ENCODE data around the gene HTT. TPM values are rescaled to one million over a fixed set of nuclear protein-coding genes. Genes with fewer than 3 reads are reported as not detected.
A peak's percentile ranks its signal among the peaks of the same experiment; 100 is the strongest.

HTT gene
- total RNA-seq, 1 donor from 2014 or later, result 38.5 TPM

GRCh38 chr4:3208826-3209225, 134.3 kb downstream of the HTT start:
- TF ChIP-seq CTCF (IDR thresholded peaks at IDR 0.05), result no peak
- Mint-ChIP-seq H3K36me3 (ENCODE audit: low read depth) (peaks cover 31% of the 10 kb centered on the region), H3K9me3 (ENCODE audit: low read depth) (no peaks in the 10 kb centered on the region), H3K27me3 (ENCODE audit: low read depth) (no peaks in the 10 kb centered on the region), H3K4me3 (ENCODE audit: unreplicated experiment) (no peak overlapping the region), H3K27ac (ENCODE audit: unreplicated experiment) (no peak overlapping the region), H3K4me1 (ENCODE audit: low read depth) (peaks cover 3% of the 10 kb centered on the region)
- DNase-seq (ENCODE audit: low spot score), result peak; percentile 56

GRCh38 chr4:3209551-3210325, 135.3 kb downstream of the HTT start:
- no peaks in the 10 kb centered on the region for H3K27me3 Mint-ChIP-seq (ENCODE audit: low read depth)
- TF ChIP-seq CTCF (IDR thresholded peaks at IDR 0.05), result no peak
- DNase-seq (ENCODE audit: low spot score), result peak; percentile 59
- H3K27ac Mint-ChIP-seq (ENCODE audit: unreplicated experiment), result no peak overlapping the region
- no peak overlapping the region for H3K4me3 Mint-ChIP-seq (ENCODE audit: unreplicated experiment)
- no peaks in the 10 kb centered on the region for H3K9me3 Mint-ChIP-seq (ENCODE audit: low read depth)
- H3K36me3 Mint-ChIP-seq (ENCODE audit: low read depth), result peaks cover 37% of the 10 kb centered on the region
- H3K4me1 Mint-ChIP-seq (ENCODE audit: low read depth), result no peaks in the 10 kb centered on the region

GRCh38 chr4:3210467-3210866, 136.0 kb downstream of the HTT start:
- TF ChIP-seq CTCF (IDR thresholded peaks at IDR 0.05), result no peak
- Mint-ChIP-seq H3K4me3 (ENCODE audit: unreplicated experiment) (no peak overlapping the region), H3K36me3 (ENCODE audit: low read depth) (peaks cover 40% of the 10 kb centered on the region), H3K27me3 (ENCODE audit: low read depth) (no peaks in the 10 kb centered on the region), H3K9me3 (ENCODE audit: low read depth) (no peaks in the 10 kb centered on the region), H3K27ac (ENCODE audit: unreplicated experiment) (no peak overlapping the region), H3K4me1 (ENCODE audit: low read depth) (no peaks in the 10 kb centered on the region)
- peak; percentile 65 for DNase-seq (ENCODE audit: low spot score)

GRCh38 chr4:3211866-3212265, 137.4 kb downstream of the HTT start:
- Mint-ChIP-seq H3K27ac (ENCODE audit: unreplicated experiment) (no peak overlapping the region), H3K27me3 (ENCODE audit: low read depth) (no peaks in the 10 kb centered on the region), H3K36me3 (ENCODE audit: low read depth) (peaks cover 42% of the 10 kb centered on the region), H3K4me1 (ENCODE audit: low read depth) (no peaks in the 10 kb centered on the region), H3K9me3 (ENCODE audit: low read depth) (no peaks in the 10 kb centered on the region), H3K4me3 (ENCODE audit: unreplicated experiment) (no peak overlapping the region)
- TF ChIP-seq CTCF (IDR thresholded peaks at IDR 0.05), result no peak
- peak; percentile 15 for DNase-seq (ENCODE audit: low spot score)

GRCh38 chr4:3212391-3213105, 138.1 kb downstream of the HTT start:
- H3K27me3 Mint-ChIP-seq (ENCODE audit: low read depth), result no peaks in the 10 kb centered on the region
- H3K9me3 Mint-ChIP-seq (ENCODE audit: low read depth), result no peaks in the 10 kb centered on the region
- peak; percentile 56 for DNase-seq (ENCODE audit: low spot score)
- no peak overlapping the region for H3K27ac Mint-ChIP-seq (ENCODE audit: unreplicated experiment)
- H3K4me1 Mint-ChIP-seq (ENCODE audit: low read depth), result no peaks in the 10 kb centered on the region
- TF ChIP-seq CTCF (IDR thresholded peaks at IDR 0.05), result no peak
- no peak overlapping the region for H3K4me3 Mint-ChIP-seq (ENCODE audit: unreplicated experiment)
- H3K36me3 Mint-ChIP-seq (ENCODE audit: low read depth), result peaks cover 44% of the 10 kb centered on the region

Measured in chondrocyte (in vitro differentiated cells).